GM21515 (cell line): ENCODE data around the gene GLO1.
A peak's percentile ranks its signal among the peaks of the same experiment; 100 is the strongest.

ENCODE experiments used
- ATAC-seq: cut with Tn5 transposase; IDR thresholded peaks from one replicate; pipeline ENCODE4 v1.9.1; 2021; ENCODE audit not compliant: unreplicated experiment

The GLO1 gene

DNA sequence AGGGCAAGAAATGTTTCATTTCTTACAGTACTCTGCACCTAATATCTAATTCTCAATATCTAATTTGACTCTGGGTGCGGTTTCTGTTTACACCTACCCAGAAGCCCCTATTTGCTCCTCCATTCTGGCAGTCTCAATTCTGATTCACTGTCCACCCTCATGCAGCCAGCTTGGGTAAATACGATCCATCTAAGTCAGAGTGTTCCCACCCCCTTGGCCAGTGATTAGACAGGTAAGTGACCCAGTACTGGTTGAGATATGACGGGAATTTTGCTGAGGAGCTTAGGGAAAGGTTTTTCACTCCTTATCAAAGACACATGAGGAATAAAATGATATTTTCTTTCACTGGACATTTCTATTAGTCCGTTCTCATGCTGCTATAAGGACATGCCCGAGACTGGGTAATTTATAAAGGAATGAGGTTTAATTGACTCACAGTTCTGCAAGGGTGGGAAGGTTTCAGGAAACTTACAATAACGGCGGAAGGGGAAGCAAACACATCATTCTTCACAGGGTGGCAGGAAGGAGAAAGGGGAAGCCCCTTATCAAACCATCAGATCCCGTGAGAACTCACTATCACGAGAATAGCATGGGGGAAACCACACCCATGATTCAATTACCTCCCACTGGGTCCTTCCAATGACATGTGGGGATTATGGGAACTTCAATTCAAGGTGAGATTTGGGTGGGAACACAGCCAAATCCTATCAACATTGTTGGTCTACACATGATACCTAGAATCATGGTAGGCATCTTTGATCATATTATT is 29.4 kb downstream of the GLO1 start:
- ATAC-seq: no peak

DNA sequence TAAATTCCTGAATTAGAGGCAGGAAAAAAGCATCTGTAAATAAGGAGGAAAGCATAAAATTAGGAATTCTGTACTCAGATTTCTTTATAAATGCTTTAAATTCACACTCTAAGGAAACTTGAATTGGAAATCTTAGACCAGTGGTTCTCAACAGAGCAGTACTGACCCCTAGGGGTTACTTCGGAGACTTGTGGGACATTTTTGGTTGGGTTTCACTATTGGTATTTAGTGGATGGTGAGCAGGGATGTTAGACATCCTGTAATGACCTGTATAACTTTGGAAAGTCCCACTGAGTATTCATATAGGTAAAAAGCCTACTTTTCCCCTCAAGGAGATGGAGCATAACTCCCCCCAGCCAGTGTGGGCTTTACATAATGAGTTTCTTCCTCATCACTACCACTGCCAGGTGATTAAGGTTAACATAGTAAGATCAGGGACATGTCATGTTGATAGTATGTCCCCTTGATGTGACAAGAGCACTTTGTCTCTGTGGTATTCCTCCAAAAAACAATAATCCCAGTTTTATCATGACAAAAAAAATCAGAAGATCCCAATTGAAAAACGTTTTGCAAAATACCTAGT is 31.0 kb downstream of the GLO1 start:
- ATAC-seq: peak; percentile 67

DNA sequence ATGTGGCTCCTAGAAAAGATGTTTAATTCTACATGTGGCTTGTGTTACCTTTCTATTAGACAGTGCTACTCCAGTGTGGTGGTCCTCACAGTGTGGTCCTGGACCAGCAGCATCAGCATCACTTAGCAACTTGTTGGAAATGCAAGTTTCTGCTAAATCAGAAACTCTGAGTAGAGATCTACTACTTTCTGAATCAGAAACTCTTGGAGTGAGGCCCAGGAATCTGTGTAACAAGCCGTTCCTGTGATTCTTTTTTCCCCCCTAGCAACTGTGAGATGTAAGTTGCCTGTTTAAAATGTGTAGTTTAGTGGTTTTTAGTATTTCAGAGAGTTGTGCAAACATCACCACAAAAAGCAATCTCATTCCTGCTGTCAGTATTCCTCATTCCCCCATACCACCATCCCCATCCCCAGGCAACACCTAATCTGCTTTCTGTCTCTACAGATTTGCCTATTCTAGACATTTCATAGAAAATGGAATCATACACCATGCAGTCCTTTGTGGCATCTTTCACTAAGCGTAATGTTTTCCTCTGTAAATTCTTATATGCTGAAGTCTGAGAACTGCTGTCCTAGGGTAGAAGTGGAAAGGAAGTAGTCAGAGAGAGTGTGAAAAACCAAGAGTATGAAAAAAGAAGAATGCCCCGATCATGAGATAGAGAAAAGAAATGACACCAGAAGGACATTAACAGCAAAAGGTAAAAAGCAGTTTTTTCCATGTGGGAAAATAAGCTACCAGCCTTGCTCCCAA is 44.4 kb downstream of the GLO1 start:
- ATAC-seq: no peak

DNA sequence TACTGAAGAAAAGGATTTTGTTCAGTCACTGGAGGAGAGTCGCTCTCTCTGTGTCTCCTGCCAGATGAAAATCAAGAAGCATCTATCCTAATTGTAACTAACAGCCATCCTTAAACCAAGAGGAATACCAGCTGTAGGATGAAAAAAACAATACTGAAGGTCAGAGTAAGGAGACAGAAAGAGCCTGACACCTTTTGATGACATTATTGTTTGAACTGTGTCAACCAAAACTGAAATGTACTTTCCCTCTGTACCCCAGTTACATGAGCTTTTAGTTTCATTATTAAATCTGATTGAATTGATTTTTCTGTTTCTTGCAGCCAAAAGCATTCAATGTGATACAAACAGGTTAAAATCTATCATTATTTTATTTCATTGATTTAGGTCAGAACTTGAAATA is 46.0 kb downstream of the GLO1 start:
- no peak for ATAC-seq

DNA sequence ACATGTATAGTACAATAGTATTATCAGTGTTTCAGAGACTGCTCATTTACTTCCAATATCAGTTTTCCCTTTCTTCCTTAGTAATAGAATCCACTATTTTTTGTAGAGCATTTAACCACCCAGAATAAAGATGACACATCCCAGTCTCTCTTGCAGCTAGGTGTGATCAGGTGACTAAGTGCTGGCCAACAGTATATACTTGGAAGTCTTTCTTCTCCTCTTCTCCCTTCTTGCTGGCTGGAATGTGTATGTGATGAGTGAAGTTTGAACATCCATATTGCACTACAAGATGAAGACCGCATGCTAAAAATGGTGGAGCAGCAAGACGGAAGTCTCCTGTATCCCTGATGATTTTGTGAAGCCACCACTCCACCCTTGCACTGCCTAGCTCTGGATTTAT is 48.7 kb downstream of the GLO1 start:
- no peak for ATAC-seq

DNA sequence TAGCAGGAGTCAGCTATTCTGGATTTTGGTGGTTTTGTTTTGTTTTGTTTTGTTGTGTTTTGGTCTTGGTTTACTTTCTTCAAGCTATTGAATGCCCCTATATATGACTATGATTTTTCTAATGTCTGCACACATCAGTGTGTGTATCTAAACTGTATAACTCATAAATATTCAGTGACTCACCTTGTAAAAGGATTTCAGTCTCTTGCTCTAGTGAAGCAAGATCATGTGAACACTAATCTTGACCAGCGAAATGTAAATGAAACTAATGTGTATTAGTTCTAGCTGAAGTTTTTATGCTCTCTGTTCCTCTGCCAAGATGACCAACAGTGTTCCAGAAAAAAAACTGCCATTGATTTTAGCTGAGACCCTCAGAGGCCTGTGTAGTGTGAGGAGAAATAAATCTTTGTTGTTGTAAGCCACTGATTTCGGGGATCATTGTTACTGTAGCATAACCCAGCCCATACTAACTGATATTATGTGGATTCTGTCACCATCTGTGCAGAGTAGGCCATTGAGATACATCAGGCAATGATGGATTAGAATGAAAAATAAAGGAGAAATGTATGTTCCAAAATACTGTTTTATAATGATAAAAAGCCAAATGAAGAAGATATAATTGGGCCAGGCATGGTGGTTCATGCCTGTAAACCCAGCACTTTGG is 51.7 kb downstream of the GLO1 start:
- ATAC-seq: no peak

DNA sequence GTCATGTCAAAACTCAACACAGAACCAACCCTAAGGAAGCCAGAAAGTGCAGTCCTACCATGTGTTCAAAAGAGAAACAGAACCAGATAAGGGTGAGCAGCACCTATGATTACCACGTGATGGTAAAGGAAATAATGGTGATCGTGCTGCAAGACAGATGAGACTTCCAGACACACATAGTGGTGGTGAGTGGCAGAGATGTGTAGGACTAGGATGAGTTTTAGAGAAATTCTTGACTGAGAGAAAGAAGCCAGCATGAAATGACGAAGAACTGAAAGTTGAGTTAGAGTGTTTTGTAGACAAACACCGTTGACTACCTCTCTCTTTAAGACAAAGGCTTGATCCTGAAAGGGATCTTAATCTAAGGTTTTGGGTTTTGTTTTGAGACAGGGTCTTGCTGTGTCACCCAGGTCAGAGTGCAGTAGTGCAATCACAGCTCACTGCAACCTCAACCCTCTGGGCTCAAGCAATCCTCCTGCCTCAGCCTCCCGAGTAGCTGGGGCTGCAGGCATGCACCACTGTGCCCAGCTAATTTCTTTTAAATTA is 52.7 kb downstream of the GLO1 start:
- ATAC-seq: no peak

DNA sequence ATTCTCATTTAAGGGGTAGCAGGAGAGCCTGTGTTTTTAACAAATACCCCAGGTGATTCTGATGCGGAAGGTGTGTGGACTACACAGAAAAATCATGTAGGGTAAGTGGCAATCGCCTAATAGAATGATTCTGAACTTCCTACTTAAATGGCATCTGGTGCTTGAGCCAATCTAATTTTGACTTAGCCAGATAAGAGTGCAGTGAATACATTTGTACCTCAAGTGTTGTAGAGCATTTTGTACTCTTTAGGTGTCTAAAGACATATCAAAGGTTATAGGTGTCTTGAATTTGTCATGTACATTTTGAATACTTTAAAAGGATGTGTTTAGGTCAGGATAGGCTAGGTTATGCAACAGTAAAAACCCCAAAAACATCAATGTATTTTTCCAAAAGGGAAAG is 53.2 kb downstream of the GLO1 start:
- no peak for ATAC-seq

DNA sequence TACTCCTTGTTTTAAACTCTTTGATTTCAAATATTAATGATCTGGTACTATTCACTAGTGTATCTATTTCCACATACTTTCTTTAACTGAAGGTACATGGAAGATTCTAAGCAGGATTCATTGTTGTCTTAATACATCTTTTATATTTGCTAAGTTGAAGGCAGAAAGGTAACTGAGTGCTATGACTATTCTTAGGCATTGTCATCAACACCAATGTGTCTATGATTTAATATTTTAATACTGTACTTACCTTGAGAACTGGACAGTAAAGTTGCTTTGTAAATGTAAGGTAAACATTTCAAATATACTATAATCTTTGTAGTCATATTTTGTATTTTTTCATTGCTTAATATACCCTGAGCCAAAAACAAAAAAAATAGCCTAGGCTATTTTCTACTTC is 54.3 kb downstream of the GLO1 start:
- no peak for ATAC-seq

DNA sequence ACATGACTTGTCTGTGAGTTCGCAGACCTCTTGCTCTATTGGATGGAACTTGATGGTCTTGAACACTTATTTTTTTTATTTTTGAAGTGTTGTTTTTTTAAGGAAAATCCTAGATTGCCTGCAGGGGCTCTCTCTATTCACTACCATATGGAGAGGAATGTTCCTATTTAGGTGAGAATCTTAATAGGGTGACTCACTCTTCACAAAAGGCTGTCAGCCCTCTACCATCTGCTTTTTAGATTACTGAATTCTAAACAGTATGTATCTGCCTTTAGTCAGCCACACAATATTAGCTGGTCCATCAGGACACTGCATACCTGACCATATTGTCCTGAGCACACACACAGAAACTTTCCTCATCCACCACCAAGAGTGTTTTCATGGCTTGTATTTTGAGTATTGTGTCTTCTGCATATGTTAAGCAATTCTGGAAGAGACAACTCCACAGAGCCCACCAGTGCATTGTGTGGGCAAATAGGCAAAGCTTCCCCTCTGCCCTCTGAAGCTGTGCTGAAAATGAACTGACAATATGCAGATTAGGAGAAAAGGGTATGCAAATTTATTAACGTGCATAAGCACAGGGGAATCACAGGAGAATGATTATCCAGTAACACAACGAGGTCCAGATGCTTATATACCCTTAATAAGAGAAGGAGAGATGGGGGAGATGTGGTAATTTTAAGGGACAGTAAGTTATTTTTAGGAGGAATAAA is 56.6 kb downstream of the GLO1 start:
- no peak for ATAC-seq

DNA sequence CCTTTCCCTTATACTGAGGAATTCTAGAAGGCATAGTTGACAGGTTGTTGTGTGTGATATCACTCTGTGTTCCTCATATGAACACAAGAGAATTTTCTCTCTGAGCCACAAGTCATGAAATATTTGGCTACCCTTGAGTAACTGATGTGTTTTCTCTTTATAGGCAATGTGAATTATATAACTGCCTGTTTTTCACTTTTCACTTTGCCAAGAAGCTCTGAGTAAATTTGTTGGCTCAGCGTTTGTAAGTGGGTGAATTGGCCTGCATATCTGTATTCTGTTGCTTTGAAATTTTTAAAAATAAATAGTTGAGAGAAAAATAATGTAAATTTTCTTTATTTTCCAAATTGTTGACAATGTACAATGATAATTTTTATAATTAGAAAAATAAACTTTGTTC is 58.0 kb downstream of the GLO1 start:
- no peak for ATAC-seq

DNA sequence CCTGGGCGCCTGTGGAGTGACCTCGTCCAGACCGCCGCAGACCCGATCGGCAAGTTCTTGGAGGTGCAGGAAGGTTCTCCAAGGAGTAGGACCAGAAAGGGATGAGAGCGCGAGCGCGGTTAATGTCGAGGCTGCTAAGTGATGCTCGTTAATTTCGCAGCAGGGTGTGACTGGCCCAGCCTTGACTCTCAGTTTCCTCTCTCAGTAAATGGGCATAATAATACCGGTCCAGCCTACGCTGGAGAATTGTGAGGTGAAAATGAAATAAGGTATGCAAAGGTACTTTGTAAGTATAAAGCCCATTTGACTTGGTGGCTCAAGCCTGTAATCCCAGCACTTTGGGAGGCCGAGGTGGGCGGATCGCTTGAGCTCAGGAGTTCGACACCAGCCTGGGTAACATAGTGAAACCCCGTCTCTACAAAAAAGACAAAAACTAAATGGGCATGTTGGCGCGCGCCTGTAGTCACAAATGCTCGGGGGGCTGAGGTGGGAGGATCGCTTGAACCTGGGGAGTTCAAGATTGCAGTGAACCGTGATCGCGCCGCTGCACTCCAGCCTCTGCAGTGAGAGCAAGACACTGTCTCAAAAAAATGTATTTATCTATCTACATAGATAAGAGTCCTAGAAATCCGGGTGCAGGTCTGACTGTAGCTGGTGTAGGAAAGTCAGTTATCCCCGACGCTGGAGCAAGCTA is 62.6 kb downstream of the GLO1 start:
- ATAC-seq: peak; percentile 15

DNA sequence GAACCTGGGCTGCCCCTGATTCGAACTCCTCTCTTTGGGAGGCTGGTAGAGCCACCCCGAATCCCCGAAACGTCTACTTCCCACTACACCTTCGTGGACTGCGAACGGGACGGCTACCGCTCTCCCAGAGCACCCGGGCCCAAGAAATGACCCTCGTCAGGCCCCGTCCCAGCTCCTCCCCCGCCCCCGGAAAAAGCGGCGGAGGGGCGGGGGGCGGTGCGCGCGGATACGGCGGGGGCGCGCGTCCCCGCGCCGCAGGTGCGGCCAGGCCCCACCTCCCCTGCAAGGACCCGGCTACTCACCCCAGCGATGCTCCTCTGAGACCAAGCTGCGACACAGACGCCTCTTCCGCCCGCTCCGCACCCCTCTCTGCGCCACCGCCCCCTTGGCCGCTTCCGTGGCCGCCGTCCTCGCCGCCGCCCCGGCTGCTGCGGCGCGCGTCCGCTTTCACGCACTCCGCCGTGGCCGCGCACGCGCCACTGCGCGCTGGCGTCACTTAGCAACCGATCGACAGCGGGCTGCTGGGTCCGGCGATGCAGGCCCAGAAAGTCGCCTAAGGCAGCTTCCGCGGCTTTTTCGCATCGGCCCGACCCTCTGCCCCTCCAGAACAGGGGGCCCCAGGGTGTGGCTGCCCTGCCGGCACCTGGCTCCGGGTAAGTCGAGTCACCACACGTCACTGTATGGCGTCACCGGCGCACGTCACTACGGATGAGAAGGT is 63.3 kb downstream of the GLO1 start, which contains the start of gene BTBD9:
Gene BTBD9 (minus strand): TSS at position 432 of the 718 bp plus-strand sequence.
- ATAC-seq: peak; percentile 72

DNA sequence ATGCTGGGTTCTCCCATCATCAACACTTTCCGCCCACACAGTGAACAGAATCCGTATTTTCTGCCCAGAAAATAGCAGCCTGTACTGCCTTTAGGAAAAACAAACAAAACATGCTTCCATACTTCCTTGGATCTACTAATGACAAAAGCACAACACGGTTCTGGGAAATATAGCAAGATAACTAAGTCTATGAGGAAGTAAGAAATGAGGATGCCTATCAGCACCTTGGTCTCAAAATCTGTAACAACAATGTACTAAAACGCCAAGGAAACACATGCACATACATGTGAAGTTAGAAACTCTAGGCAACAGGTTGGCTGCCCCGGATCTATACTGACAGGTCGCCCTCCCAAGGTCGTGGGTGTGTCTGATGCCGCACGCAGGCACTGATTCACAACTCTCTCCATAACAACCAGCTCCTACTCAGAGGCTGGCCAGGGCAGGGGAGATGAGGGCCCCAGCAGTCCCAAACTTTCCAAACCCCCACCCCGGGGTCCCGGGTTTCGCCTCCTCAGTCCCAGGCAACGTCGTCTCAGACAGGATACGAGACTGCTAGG is 63.9 kb downstream of the GLO1 start:
- peak; percentile 26 for ATAC-seq

DNA sequence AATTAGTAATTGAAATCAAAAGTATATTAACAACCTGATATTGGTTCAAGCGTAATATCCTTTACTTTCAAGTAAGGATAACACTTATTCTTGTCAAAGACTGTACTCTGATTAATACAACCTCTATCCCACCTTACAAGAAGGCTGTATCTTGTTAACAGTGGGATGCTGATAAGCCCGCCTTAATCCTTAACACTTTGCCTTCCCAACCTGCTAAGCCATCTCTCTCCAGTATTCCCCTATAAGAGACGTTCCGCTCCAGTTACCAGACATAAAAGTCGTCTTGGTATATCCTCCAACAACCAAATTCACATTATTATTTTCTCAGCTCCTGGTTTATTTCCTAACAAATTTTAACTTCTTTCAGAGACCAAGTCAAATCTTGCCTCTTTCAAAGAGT is 65.2 kb downstream of the GLO1 start:
- ATAC-seq: no peak

DNA sequence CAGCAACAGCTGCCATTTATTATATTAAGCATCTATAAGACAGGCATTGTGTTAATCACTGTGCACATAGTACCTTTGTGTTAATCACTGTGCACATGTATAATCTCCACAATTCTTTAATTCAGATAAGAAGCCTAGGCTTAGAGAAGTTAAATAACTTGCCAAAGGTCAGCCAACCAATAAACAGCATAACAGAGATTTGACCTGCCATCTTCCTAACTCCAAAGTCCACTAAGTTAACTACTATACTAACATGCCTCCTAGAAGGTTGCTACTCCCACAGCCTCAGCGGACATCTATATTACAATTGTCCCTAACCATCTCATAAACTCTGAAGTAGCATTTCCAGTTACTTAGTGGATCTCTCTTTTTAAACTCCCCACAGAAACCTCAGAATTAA is 66.9 kb downstream of the GLO1 start:
- ATAC-seq: no peak

DNA sequence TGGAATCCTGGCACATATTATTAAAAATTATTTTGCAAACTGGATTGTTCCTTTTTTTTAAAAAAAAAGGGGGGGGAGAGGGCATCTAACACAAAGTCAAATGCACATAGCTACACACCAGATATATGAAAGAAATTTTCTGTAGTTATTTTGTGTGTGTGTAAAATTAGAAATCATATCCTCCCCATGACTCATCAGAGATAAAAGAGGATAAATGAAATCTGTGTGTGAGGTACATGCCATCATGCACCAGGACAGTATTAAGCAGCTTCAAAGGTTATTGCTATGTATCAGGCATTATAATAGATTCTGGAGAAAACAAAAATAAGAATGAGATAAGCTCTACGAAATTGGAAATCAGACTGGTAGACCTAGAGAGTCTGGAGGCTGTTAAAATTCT is 68.4 kb downstream of the GLO1 start:
- ATAC-seq: no peak

DNA sequence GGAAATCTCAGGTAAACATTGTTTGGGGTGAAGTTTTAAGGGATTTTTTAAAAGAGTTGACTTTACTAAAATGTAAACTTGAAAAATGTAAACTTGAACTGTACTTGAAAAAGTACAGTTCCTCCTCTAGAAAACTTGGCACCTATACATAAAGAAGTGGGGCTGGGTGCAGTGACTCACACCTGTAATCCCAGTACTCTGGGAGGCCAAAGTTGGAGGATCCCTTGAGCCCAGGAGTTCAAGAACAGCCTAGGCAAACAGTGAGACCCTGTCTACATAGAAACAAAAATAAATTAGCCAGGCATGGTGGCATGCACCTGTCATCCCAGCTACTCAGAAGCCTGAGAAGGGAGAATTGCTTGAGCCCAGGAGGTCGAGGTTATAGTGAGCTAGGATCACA is 70.5 kb downstream of the GLO1 start:
- ATAC-seq: no peak

DNA sequence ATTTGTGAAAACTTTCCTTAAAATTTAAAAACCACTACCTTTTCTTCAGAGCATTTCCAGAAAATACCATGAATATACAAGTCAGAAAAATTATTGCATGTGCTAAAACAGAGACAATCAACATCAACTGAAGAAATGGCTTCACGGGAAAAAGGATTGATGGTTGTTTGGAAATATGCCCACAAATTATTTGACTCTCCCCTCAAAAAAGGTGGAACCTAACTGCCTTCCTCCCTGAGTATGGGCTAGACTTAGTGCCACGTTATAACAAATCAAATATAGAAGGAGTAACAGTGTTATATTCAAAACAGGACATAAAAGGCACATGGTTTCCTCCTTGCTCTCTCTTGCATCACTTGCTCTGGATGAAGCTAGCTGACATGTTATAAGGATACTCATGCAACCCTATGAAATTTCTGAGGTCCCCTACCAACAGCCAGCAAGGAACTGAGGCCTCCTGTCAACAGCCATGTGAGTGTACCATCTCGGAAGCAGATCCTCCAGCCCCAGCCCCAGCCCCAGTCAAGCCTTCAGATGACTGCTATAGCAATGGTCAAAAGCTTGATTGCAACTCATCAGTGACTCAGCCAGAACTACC is 71.7 kb downstream of the GLO1 start:
- no peak for ATAC-seq
